ENCODE measurements around the gene ATP13A5. TPM values are rescaled to one million over a fixed set of nuclear protein-coding genes. Genes with fewer than 3 reads are reported as not detected.

The ATP13A5 gene
- total RNA-seq, 1 experiment from 2014 or later: not detected

- H3K14ac ChIP-seq (ENCODE audit: insufficient read depth, low read length): no peak overlapping the region
Observed at GRCh38 chr3:193400304-193400703, 21.8 kb upstream of the ATP13A5 start.

More at GRCh38 chr3:193400304-193400703, 21.8 kb upstream of the ATP13A5 start:
- Mint-ChIP-seq H3K36me3 (ENCODE audit: insufficient read depth in 1 of 3, low read depth in 3 of 3) (no peaks in the 10 kb centered on the region; a peak in 1 of 7 replicates), H3K27ac (no peak overlapping the region; a peak in 1 of 7 replicates), H3K9me3 (peaks cover 3 to 5% of the 10 kb centered on the region in 2 experiments; a peak in 2 of 5 replicates), H3K4me1 (peaks cover 0 to 4% of the 10 kb centered on the region in 2 experiments; a peak in 2 of 4 replicates), H3K4me3 (no peak overlapping the region), H3K27me3 (ENCODE audit: low read depth) (no peaks in the 10 kb centered on the region)
- no peak overlapping the region for H4K5ac ChIP-seq (ENCODE audit: insufficient read length, low read depth, low read length)
- H3K79me2 ChIP-seq (ENCODE audit: insufficient read depth, low read length): no peaks in the 10 kb centered on the region
- no peak overlapping the region for H2AFZ ChIP-seq (ENCODE audit: low read length)
- H2BK5ac ChIP-seq (ENCODE audit: insufficient read length, low read length): no peak overlapping the region
- no peak overlapping the region for H2BK20ac ChIP-seq (ENCODE audit: low read depth, low read length, poor library complexity, severe bottlenecking)
- H4K91ac ChIP-seq (ENCODE audit: insufficient read length, low read depth, low read length): no peak overlapping the region
- H2BK120ac ChIP-seq (ENCODE audit: low read depth, low read length, poor library complexity, severe bottlenecking): no peak overlapping the region
- no peak overlapping the region for H2BK12ac ChIP-seq (ENCODE audit: insufficient read length, low read depth, low read length)
- H3K4me2 ChIP-seq (ENCODE audit: insufficient read depth, insufficient read length, low read length): no peak overlapping the region
- no peak overlapping the region for H3K23ac ChIP-seq (ENCODE audit: insufficient read length, low read depth, low read length)
- DNase-seq: no peak
- no peak overlapping the region for H3K27ac ChIP-seq (ENCODE audit: insufficient read length, low read depth, low read length)
- no peak overlapping the region for H2AK5ac ChIP-seq (ENCODE audit: insufficient read length, low read length)
- no peaks in the 10 kb centered on the region for H4K20me1 ChIP-seq (ENCODE audit: control insufficient read depth, insufficient read depth, insufficient read length)
- H4K8ac ChIP-seq (replicated peaks; ENCODE audit: insufficient read length, low read depth, low read length): no peak overlapping the region
- H3K4ac ChIP-seq (ENCODE audit: low read depth, low read length): no peak overlapping the region
- no peaks in the 10 kb centered on the region for H3K27me3 ChIP-seq (ENCODE audit: insufficient read depth, low read length)
- no peaks in the 10 kb centered on the region for H3K23me2 ChIP-seq (ENCODE audit: insufficient read length, low read depth, low read length, poor library complexity, severe bottlenecking)
- no peak overlapping the region for H3T11ph ChIP-seq (ENCODE audit: low read length)
- no peaks in the 10 kb centered on the region for H3K79me1 ChIP-seq (ENCODE audit: insufficient read depth, low read depth, low read length, poor library complexity, severe bottlenecking)
- H3K9ac ChIP-seq (ENCODE audit: extremely low read depth, insufficient read length, low read length): no peak overlapping the region
- no peak overlapping the region for H2BK15ac ChIP-seq (ENCODE audit: low read depth, low read length)
- no peak overlapping the region for H3K56ac ChIP-seq (ENCODE audit: insufficient read length, low read depth, low read length)
- no peaks in the 10 kb centered on the region for H3K9me3 ChIP-seq (ENCODE audit: control insufficient read depth, low read depth, low read length)
- no peak overlapping the region for H3K18ac ChIP-seq (ENCODE audit: insufficient read length, low read depth, low read length)
- no peaks in the 10 kb centered on the region for H3K4me1 ChIP-seq (ENCODE audit: insufficient read depth, low read length)
- TF ChIP-seq CTCF (conservative IDR thresholded peaks at IDR 0.05): no peak
